A673 (cell line): Measurements from ENCODE around the gene PTRH1.

Source experiments
- CTCF ChIP-seq: fragments of 300-800, 200-600 bp; sonication (generic); conservative IDR thresholded peaks from 2 replicates; pipeline ENCODE4 v1.5.1; 2017; ENCODE audit warnings: low read depth, mild to moderate bottlenecking, antibody characterized with exemption, low read length, moderate library complexity, mixed read lengths
- EZH2 ChIP-seq: fragments of 200-600 bp; sonication (generic); IDR thresholded peaks from 2 replicates; pipeline ENCODE4 v1.6.1; 2017; ENCODE audit warnings: borderline replicate concordance, low read depth, mild to moderate bottlenecking, mixed read lengths, antibody characterized with exemption, low read length; ENCODE audit not compliant: poor library complexity, severe bottlenecking

GRCh38 chr9:127667906-127668305, 47.6 kb downstream of the PTRH1 start:
- no peak for TF ChIP-seq CTCF
- no peak for TF ChIP-seq EZH2
